ENCODE measurements around the gene TMOD3. TPM values are rescaled to one million over a fixed set of nuclear protein-coding genes. Genes with fewer than 3 reads are reported as not detected.
"Not testable (repeated sequence)": the region's sequence is repeated elsewhere in the genome, so short reads cannot be mapped to it uniquely, and the experiment has no call there.

The TMOD3 gene
- 10 to 100 TPM; 66.0 to 66.1 TPM for total RNA-seq

DNA sequence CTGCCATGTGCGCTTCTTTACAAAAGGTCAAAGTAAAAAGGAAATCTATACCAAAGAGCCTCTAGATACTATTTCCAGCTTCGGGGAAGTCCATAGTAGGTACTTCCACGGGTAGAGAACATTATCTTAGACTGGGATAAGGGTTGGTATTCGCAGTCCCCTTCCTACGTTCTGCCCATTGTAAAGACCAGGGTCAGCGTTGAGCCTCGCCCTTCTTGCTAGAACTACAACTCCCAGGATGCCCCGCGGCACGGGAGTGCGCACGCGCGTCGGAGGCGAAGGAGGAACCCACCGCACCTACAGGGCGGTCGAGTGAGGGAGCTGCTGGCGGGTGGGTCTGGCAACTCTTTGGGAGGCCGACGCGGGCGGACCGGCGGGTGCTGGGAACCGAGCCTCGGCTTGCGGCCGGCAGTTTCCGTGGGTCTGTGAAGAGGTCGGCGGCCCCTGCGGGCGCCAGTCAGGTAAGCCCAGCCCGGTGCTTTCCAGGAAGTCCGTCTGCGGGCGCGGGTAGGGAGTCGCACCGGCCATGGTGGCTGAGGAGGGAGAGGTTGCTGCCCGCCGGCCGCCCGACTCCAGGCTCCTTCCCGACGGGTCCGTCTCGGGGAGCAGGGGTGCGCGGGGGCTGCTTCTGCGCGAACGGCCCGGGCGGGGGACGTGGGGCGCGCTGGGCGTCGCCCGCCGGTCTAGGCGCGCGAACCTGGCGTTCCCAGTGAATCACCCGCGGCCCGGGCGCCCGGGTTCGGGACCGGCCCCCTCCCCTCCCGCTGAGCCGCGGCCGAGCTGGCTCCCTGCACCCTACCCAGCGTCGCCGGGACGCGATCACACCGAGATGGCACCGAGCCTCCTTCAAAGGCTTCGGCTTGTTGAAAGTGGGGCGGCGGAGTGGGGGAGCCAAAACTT lies at the start of gene TMOD3:
TSS of gene TMOD3 (plus strand) at position 278 of the 900 bp plus-strand sequence. CDS start 33,232 bp downstream, outside the sequence.
- H3K27ac Mint-ChIP-seq: peak within 1 kb of the TSS; percentile 94
- H3K36me3 Mint-ChIP-seq (ENCODE audit: low read depth): peaks cover 9% of the 10 kb centered on the region
- ChIA-PET CTCF (interaction anchor here (1.0 to 1.1 kb wide), 2 partner anchors 8 to 180 kb away, joined by 4 to 5 read pairs; no protein-coding TSS in a partner anchor), POLR2A (no interaction called here)
- H3K4me3 Mint-ChIP-seq: peak within 1 kb of the TSS; percentile 93
- peaks cover 46% of the 10 kb centered on the region for H3K4me1 Mint-ChIP-seq
- DNase-seq: peak; percentile 90
- no peaks in the 10 kb centered on the region for H3K9me3 Mint-ChIP-seq
- H3K27me3 Mint-ChIP-seq: peaks cover 8% of the 10 kb centered on the region

DNA sequence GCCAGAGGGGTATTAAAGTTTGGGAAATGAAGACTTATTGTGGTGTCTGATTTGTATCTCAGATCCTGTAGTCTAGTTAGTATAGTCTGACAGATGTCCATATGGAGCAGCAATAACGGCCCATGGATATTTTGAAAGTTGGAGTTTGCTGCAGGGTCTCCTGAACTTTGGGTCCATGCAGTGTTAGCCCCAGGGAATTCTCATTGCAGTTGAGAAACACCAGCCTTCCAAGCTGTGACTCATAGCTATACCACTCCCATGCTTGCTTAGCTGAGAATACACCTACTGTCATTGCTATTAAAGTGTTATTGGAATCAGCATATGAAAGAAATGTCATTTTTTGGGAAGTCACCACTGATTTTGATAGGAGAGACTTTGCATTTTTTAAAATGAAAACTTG lies 48.8 kb upstream of the TMOD3 start:
- Mint-ChIP-seq H3K36me3 (ENCODE audit: low read depth) (peaks cover 24% of the 10 kb centered on the region), H3K27me3 (no peaks in the 10 kb centered on the region), H3K4me1 (peaks cover 9% of the 10 kb centered on the region), H3K4me3 (no peak overlapping the region), H3K9me3 (no peaks in the 10 kb centered on the region), H3K27ac (no peak overlapping the region)
- POLR2A ChIA-PET: no interaction called here
- no peak for DNase-seq
- CTCF ChIA-PET: no interaction called here

DNA sequence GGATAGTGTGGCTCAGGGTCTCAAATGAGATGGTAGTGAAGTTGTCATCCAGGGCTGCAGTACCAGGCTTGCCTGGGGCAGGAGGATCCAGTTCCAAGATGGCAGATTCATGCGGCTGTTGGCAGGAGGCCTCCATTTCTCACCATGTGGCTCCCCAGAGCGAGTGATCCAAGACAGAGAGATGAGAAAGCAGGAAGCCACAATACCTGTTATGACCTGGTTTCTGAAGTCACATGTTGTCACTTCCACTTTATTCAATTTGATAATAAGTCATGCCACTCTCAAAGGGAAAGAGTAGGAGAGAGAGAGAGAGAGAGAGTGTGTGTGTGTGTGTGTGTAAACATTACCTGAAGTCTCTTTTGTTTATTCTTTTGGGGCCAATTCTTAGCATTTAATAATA lies 47.9 kb upstream of the TMOD3 start:
- Mint-ChIP-seq H3K4me3 (no peak overlapping the region), H3K27ac (no peak overlapping the region), H3K9me3 (no peaks in the 10 kb centered on the region), H3K27me3 (no peaks in the 10 kb centered on the region), H3K4me1 (peaks cover 5% of the 10 kb centered on the region), H3K36me3 (ENCODE audit: low read depth) (peaks cover 26% of the 10 kb centered on the region)
- ChIA-PET POLR2A (no interaction called here), CTCF (no interaction called here)
- no peak for DNase-seq

DNA sequence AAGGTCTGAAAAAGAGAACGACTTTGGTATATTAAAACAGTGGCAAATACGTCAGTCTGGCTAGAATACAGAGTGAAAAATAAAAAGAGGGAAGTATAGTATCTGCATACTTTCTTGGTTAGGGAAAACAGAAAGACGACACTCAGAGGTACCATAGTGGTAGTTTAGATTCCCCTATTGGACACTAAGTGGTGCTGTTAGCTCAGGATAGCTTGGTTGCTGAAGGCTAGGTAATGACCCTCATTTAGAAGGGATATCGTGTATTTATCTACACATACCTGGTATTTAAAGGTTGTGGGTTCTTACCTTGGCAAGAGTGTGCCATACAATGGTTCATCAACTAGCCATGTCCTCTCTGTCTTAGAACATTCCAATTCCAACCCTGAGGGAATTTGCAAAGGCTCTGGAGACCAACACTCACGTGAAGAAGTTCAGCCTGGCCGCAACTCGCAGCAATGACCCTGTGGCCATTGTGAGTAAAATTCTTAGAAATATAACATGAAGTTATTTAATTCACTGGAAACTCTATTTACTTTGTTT lies 47.0 kb upstream of the TMOD3 start:
- POLR2A ChIA-PET: no interaction called here
- H3K9me3 Mint-ChIP-seq: no peaks in the 10 kb centered on the region
- no peaks in the 10 kb centered on the region for H3K27me3 Mint-ChIP-seq
- no peak for DNase-seq
- peaks cover 6% of the 10 kb centered on the region for H3K4me1 Mint-ChIP-seq
- peaks cover 28% of the 10 kb centered on the region for H3K36me3 Mint-ChIP-seq (ENCODE audit: low read depth)
- H3K4me3 Mint-ChIP-seq: no peak overlapping the region
- H3K27ac Mint-ChIP-seq: no peak overlapping the region
- CTCF ChIA-PET: no interaction called here

DNA sequence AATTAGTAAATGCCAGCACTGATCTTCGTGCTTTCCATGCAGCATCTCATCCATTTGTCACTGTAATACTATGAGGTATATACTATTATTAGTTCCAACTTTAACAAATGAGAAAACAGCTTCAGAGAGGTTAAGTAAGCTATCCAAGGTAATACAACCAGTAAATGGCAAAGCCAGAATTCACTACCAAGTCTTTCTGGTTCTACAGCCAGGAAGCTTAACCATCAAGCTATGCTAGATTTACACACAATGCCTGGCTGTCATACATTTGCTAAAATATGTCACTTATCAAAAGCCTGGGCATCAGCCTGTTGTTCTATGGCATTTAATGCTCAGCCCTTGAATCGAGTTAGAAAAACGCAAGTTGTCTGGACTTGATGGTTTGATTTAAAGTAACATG lies 45.5 kb upstream of the TMOD3 start:
- POLR2A ChIA-PET: no interaction called here
- no peaks in the 10 kb centered on the region for H3K9me3 Mint-ChIP-seq
- peaks cover 31% of the 10 kb centered on the region for H3K36me3 Mint-ChIP-seq (ENCODE audit: low read depth)
- H3K4me3 Mint-ChIP-seq: no peak overlapping the region
- H3K27me3 Mint-ChIP-seq: no peaks in the 10 kb centered on the region
- DNase-seq: no peak
- H3K4me1 Mint-ChIP-seq: peaks cover 6% of the 10 kb centered on the region
- CTCF ChIA-PET: interaction anchor here (0.8 kb wide), 1 partner anchor 11 kb away, joined by 3 read pairs; no protein-coding TSS in a partner anchor
- H3K27ac Mint-ChIP-seq: no peak overlapping the region

DNA sequence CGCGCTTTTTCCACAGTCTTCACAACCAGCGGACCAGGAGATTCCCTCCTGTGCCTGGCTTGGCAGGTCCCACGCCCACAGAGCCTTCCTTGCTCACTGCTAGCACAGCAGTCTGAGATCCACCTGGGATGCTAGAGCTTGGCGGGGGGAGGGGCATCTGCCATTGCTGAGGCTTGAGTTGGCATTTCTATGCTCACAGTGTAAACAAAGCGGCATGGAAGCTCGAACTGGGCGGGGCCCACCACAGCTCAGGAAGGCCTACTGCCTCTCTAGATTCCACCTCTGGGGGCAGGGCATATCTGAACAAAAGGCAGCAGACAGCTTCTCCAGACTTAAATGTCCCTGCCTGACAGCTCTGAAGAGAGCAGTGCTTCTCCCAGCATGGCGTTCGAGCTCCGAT lies 42.3 kb upstream of the TMOD3 start:
- POLR2A ChIA-PET, H3K4me1 Mint-ChIP-seq, DNase-seq, H3K27me3 Mint-ChIP-seq, H3K9me3 Mint-ChIP-seq, H3K4me3 Mint-ChIP-seq, H3K27ac Mint-ChIP-seq: not testable (repeated sequence)
- CTCF ChIA-PET: interaction anchor here (1.0 kb wide), 1 partner anchor 15 kb away, joined by 3 read pairs; no protein-coding TSS in a partner anchor
- peaks cover 21% of the 10 kb centered on the region for H3K36me3 Mint-ChIP-seq (ENCODE audit: low read depth)

DNA sequence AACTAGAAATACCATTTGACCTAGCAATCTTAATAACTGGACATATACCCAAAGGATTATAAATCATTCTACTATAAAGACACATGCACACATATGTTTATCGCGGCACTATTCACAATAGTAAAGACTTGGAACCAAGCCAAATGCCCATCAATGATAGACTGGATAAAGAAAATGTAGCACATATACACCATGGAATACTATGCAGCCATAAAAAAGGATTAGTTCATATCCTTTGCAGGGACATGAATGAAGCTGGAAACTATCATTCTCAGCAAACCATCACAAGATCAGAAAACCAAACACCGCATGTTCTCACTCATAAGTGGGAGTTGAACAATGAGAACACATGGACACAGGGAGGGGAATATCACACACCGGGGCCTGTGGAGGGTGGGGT lies 37.0 kb upstream of the TMOD3 start:
- H3K27me3 Mint-ChIP-seq; H3K4me1 Mint-ChIP-seq; H3K36me3 Mint-ChIP-seq (ENCODE audit: low read depth); CTCF ChIA-PET; H3K27ac Mint-ChIP-seq; DNase-seq; POLR2A ChIA-PET; H3K9me3 Mint-ChIP-seq; H3K4me3 Mint-ChIP-seq: not testable (repeated sequence)

DNA sequence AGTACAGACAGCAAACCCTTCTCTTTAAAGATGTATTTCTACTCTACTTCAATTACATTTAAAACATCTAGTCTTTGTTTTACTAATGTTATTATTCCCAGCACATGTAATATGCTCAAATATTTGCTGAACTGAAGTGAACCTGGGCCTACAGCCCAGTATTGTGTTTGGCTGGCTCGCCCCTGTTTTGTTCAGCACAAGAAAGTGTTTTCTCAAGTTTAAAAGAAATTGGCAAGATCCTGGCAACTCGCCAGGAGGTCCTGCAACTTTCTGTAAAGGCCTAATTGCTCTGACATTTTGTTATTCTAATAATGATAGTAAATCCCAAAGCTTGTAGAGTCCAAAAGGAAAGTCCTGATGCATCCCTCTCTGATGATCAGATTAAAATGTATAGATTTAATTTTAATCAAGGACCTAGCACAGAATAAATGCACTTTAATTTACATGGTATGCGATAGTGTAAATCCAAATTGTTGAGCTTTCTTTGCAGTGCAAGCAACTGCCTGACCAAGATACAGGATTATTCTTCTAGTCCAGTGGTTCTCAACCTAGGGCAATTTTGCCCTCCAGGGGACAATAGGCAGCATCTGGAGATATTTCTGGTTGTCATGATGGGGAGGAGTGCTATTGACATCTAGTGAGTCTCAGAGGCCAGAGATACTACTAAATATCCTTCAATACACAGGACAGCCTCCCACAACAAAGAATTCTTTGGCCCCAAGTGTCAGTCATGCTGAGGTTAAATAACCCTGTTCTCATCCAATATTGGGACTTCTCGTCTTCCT lies 35.7 kb upstream of the TMOD3 start:
- Mint-ChIP-seq H3K27me3 (no peaks in the 10 kb centered on the region), H3K27ac (no peak overlapping the region), H3K36me3 (ENCODE audit: low read depth) (peaks cover 4% of the 10 kb centered on the region), H3K4me1 (peaks cover 9% of the 10 kb centered on the region), H3K9me3 (peaks cover 6% of the 10 kb centered on the region), H3K4me3 (no peak overlapping the region)
- DNase-seq: no peak
- ChIA-PET CTCF (no interaction called here), POLR2A (no interaction called here)

DNA sequence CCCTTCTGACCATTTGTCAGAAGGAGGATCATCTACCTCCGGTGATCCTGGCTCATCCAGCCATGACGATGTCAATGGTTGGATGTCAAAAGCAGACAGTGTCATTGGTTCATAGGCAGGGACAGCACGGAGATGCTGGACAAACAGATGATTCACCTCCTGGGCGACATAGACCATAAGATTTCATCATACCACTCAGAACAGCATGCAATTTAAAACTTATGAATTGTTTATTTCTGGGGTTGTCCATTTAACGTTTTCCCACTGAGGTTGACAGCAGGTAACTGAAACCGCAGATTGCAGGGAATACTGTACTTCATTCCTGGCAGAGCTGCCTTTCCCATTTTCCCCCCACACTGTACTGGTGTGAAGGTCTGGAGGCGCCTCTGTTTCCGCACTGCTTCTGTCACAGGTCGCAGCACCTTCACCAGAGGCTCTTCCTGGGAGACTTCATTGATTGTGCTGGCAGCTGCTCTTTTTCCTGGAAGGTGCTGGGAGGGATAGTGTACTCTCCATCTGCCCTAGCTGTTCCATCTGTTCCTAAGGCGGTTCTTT lies 32.5 kb upstream of the TMOD3 start:
- no peaks in the 10 kb centered on the region for H3K27me3 Mint-ChIP-seq
- no peak overlapping the region for H3K4me3 Mint-ChIP-seq
- H3K36me3 Mint-ChIP-seq (ENCODE audit: low read depth): peaks cover 7% of the 10 kb centered on the region
- peaks cover 3% of the 10 kb centered on the region for H3K9me3 Mint-ChIP-seq
- H3K27ac Mint-ChIP-seq: no peak overlapping the region
- peaks cover 12% of the 10 kb centered on the region for H3K4me1 Mint-ChIP-seq
- no peak for DNase-seq
- ChIA-PET CTCF (no interaction called here), POLR2A (no interaction called here)

DNA sequence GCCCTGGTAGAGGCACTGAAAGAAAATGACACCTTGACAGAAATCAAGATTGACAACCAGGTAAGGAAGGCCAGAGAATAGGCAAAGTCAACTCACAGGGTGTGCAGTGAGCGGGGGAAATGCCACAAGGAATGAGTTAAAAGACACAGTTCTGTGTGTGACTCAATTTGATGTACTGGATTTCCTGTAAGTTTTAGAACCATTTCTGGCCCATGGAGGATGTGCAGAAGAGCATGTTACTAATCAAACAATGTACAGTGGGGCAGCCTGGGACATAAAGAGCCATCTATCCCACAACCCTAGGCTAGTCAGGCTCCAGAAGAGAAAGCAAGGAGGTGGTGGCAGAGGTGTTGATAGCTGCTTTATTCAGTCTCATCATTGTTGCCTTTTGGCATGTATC lies 31.2 kb upstream of the TMOD3 start:
- Mint-ChIP-seq H3K9me3 (no peaks in the 10 kb centered on the region), H3K4me1 (peaks cover 12% of the 10 kb centered on the region), H3K36me3 (ENCODE audit: low read depth) (peaks cover 7% of the 10 kb centered on the region), H3K27ac (no peak overlapping the region), H3K4me3 (no peak overlapping the region), H3K27me3 (no peaks in the 10 kb centered on the region)
- ChIA-PET CTCF (no interaction called here), POLR2A (no interaction called here)
- no peak for DNase-seq

DNA sequence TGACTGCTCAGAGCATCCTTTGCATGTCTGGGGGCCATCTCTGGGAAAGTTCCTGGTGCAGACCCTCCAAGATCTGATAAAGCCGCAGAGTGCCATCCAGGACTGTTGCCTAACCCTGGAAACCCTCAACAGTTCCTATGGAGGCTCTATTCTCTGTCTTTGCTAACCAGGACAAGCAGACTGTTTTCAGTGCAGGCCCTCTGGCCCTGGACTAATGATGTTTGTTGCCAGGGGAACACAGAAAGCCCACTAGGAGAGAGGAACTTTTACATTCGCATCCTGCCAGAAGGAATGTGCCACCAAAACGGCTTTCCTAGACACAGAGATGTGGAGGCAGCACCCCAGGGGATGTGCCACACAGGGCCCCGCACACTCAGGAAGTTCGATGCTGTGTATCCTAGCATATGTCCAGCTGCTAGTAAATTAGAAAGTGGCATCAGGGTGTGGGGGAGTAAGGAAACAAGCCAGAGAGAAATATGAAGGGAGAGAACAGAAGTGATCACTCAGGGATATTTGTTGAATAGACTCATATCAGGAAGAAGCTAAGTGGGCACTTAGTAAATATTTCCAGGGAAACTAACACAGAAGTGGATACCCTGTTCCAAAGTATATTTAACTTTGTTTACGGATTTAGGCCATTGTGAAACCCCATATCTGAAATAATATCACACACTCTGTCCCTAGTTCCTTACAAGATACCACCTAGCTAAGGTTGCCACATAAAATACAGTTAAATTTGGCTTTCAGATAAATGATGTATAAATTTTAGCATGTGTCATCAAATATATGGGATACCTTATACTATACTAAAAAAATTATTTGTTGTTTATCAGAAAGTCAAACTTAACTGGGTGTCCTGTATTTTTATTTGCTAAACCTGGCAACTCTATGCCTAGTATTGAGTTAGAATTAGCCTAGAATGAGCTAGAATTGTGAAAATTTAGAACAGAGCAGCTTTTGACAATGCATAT lies 29.9 kb upstream of the TMOD3 start:
- Mint-ChIP-seq H3K9me3 (no peaks in the 10 kb centered on the region), H3K4me3 (no peak overlapping the region)
- POLR2A ChIA-PET: no interaction called here

DNA sequence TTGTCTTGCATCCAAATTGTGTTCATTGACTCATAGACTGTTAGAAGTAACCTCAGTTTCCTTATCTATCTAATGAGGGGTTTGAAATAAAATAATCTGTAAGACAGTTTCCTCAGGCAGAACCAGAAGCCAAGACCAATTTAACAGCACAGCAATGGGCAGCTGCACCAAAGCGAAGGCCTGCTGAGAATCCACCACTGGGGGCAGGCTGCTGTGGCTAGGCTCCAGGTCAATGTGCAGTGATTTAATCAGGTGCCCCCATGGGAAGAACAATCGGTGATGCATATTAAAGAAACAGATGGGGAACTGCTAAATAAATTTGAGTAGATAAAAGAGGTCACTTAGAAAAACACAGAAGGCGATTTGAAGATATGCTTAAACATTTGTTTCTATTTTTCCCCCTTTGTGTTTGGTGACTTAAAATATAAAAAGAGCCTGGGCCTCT lies 28.0 kb upstream of the TMOD3 start:
- H3K4me3 Mint-ChIP-seq: no peak overlapping the region
- no peaks in the 10 kb centered on the region for H3K9me3 Mint-ChIP-seq
- no peaks in the 10 kb centered on the region for H3K27me3 Mint-ChIP-seq
- POLR2A ChIA-PET: no interaction called here
- no peak for DNase-seq
- CTCF ChIA-PET: no interaction called here
- peaks cover 12% of the 10 kb centered on the region for H3K4me1 Mint-ChIP-seq
- no peak overlapping the region for H3K27ac Mint-ChIP-seq
- H3K36me3 Mint-ChIP-seq (ENCODE audit: low read depth): peaks cover 7% of the 10 kb centered on the region

More for the DNA sequence above, 29.9 kb upstream of the TMOD3 start:
- CTCF ChIA-PET: interaction anchor here (1.3 kb wide), 1 partner anchor 18 kb away, joined by 3 read pairs; no protein-coding TSS in a partner anchor
- Mint-ChIP-seq H3K4me1 (peaks cover 12% of the 10 kb centered on the region), H3K36me3 (ENCODE audit: low read depth) (peaks cover 7% of the 10 kb centered on the region), H3K27me3 (no peaks in the 10 kb centered on the region), H3K27ac (no peak overlapping the region)
- no peak for DNase-seq

All from activated CD4-positive, alpha-beta T cell treated with anti-CD3 and anti-CD28 coated beads, Interleukin-2, amount 10 ng/mL, durations not matched to agents 7 days and 5 days (primary cell).